K562 (cell line): Measurements from ENCODE around the gene GRM5. TPM values are rescaled to one million over a fixed set of nuclear protein-coding genes. Genes with fewer than 3 reads are reported as not detected.

Experiments used
- CBX5 ChIP-seq: IDR thresholded peaks from 2 replicates; pipeline ENCODE4 v1.6.1; 2014; ENCODE audit warnings: low read depth, borderline replicate concordance
- DPF2 ChIP-seq: fragments of 450-650 bp; IDR thresholded peaks from 2 replicates; pipeline ENCODE4 v1.6.1; 2016
- HDGF ChIP-seq: fragments of 450-650 bp; IDR thresholded peaks from 2 replicates; pipeline ENCODE4 v1.6.1; 2016
- NFE2 ChIP-seq: IDR thresholded peaks from 2 replicates; pipeline ENCODE4 v1.6.1; 2014; ENCODE audit warnings: antibody characterized with exemption, low read depth
- SMAD4 ChIP-seq: fragments of 250-450 bp; sonication (Bioruptor Pico); conservative IDR thresholded peaks from 2 replicates; pipeline ENCODE4 v1.8.0; 2021; ENCODE audit warnings: inconsistent platforms, mild to moderate bottlenecking, moderate library complexity
- SOX6 ChIP-seq: fragments of 450-650 bp; IDR thresholded peaks from 2 replicates; pipeline ENCODE4 v1.6.1; 2014; ENCODE audit warnings: mild to moderate bottlenecking
- ZNF134 ChIP-seq: fragments of 250-450 bp; sonication (Bioruptor Pico); conservative IDR thresholded peaks from 2 replicates; pipeline ENCODE4 v1.4.0; 2020
- ZNF584 ChIP-seq: fragments of 200-800 bp; sonication (Bioruptor generic); IDR thresholded peaks from 2 replicates; pipeline ENCODE4 v1.6.1; 2016; ENCODE audit warnings: low read depth, mild to moderate bottlenecking, missing genetic modification characterization, missing compliant biosample characterization
- polyA plus RNA-seq, 8 experiments: library from polyadenylated mRNA; depleted of rRNA in 4 of 8; stranded (reverse) in 5 of 8; unstranded in 3 of 8; fragments of >200 nt; fragmentation: Nextera tagmentation in 2 of 8; fragmentation: Illumina TruSeq in 1 of 8; extraction: Ambion mirVana in 2 of 8; extraction: Trizol in 1 of 8; gene quantifications; 2 replicates each; pipeline versions ENCODE4 v1.2.1 to v1.2.3, GENCODE V29; 2011 to 2014; ENCODE audit warnings: inconsistent platforms in 1 of 8, missing spikeins in 1 of 8
- total RNA-seq, 7 experiments: library from RNA; depleted of rRNA in 6 of 7; stranded (reverse); fragments of >200 nt in 6 of 7; fragmentation: Illumina TruSeq in 2 of 7; extraction: Trizol in 2 of 7; gene quantifications; 2 replicates each; pipeline versions ENCODE4 v1.2.1 to v1.2.3, GENCODE V29; 2011 to 2021; ENCODE audit warnings: low replicate concordance in 1 of 7
- TF ChIP-seq, protein P1 (sequence below): IDR thresholded peaks from 3 replicates; pipeline ENCODE4 v1.6.1; 2011; ENCODE audit warnings: borderline replicate concordance, mild to moderate bottlenecking, moderate library complexity; ENCODE audit not compliant: insufficient read length; ENCODE audit errors: extremely low read depth
- TF ChIP-seq, protein P2 (sequence below): sonication (generic); formaldehyde crosslinking; IDR thresholded peaks from 2 replicates; pipeline ENCODE4 v1.8.1; 2023; ENCODE audit warnings: missing genetic modification reagents, mild to moderate bottlenecking, borderline replicate concordance
- TF ChIP-seq, protein P3 (sequence below): fragments of 250-450 bp; sonication (Bioruptor Pico); IDR thresholded peaks from 2 replicates; pipeline ENCODE4 v1.9.0; 2021; ENCODE audit warnings: mild to moderate bottlenecking
- TF ChIP-seq, protein P4 (sequence below): fragments of 250-450 bp; sonication (Bioruptor Pico); IDR thresholded peaks from 2 replicates; pipeline ENCODE4 v1.4.0; 2020; ENCODE audit warnings: mild to moderate bottlenecking, moderate library complexity
- TF ChIP-seq, protein P5 (sequence below): fragments of 450-650 bp; formaldehyde crosslinking; IDR thresholded peaks from 2 replicates; pipeline ENCODE4 v1.4.0; 2020; ENCODE audit warnings: mild to moderate bottlenecking, mixed read lengths
- TF ChIP-seq, protein P6 (sequence below): fragments of 450-650 bp; IDR thresholded peaks from 2 replicates; pipeline ENCODE4 v1.6.1; 2016; ENCODE audit warnings: low read depth, mild to moderate bottlenecking, moderate library complexity

The GRM5 gene
- total and polyA plus RNA-seq, 9 of the 15 experiments (the other 6 are each of a cell fraction or from before 2014, with no cell fraction given): not detected

DNA sequence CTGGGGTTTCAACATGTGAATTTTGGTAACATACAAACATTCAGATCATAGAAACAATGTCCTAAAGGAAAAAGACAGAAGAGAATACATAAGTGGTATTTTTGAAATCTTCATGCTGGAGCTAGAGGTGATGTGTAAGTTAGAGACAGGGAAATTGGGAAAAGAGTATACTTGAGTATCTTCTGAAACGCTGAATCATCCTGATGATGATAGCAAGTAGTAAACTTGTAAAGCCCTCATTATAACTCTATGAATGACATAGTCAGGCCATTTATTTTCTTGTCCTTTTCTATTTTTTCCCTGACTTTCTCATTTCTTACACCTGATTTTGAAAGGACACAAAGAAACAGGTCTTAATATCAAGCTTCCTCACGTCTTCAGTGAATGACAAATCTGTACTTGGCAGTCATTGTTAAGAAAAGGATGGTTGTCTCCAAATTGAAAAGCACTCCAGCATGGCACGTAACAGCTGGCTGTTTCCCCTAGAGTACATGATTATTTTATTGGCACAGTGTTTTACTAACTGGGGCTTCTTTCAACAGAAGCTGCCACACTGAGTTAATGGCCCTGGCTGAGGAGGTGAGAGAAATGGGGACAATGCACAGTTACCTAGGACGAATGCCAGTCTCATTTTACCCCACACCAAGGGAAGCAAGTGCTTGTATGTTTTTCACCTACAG lies 587.5 kb downstream of the GRM5 start (continued):
- TF ChIP-seq, protein P1, sequence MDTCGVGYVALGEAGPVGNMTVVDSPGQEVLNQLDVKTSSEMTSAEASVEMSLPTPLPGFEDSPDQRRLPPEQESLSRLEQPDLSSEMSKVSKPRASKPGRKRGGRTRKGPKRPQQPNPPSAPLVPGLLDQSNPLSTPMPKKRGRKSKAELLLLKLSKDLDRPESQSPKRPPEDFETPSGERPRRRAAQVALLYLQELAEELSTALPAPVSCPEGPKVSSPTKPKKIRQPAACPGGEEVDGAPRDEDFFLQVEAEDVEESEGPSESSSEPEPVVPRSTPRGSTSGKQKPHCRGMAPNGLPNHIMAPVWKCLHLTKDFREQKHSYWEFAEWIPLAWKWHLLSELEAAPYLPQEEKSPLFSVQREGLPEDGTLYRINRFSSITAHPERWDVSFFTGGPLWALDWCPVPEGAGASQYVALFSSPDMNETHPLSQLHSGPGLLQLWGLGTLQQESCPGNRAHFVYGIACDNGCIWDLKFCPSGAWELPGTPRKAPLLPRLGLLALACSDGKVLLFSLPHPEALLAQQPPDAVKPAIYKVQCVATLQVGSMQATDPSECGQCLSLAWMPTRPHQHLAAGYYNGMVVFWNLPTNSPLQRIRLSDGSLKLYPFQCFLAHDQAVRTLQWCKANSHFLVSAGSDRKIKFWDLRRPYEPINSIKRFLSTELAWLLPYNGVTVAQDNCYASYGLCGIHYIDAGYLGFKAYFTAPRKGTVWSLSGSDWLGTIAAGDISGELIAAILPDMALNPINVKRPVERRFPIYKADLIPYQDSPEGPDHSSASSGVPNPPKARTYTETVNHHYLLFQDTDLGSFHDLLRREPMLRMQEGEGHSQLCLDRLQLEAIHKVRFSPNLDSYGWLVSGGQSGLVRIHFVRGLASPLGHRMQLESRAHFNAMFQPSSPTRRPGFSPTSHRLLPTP: no peak
- TF ChIP-seq, protein P2, sequence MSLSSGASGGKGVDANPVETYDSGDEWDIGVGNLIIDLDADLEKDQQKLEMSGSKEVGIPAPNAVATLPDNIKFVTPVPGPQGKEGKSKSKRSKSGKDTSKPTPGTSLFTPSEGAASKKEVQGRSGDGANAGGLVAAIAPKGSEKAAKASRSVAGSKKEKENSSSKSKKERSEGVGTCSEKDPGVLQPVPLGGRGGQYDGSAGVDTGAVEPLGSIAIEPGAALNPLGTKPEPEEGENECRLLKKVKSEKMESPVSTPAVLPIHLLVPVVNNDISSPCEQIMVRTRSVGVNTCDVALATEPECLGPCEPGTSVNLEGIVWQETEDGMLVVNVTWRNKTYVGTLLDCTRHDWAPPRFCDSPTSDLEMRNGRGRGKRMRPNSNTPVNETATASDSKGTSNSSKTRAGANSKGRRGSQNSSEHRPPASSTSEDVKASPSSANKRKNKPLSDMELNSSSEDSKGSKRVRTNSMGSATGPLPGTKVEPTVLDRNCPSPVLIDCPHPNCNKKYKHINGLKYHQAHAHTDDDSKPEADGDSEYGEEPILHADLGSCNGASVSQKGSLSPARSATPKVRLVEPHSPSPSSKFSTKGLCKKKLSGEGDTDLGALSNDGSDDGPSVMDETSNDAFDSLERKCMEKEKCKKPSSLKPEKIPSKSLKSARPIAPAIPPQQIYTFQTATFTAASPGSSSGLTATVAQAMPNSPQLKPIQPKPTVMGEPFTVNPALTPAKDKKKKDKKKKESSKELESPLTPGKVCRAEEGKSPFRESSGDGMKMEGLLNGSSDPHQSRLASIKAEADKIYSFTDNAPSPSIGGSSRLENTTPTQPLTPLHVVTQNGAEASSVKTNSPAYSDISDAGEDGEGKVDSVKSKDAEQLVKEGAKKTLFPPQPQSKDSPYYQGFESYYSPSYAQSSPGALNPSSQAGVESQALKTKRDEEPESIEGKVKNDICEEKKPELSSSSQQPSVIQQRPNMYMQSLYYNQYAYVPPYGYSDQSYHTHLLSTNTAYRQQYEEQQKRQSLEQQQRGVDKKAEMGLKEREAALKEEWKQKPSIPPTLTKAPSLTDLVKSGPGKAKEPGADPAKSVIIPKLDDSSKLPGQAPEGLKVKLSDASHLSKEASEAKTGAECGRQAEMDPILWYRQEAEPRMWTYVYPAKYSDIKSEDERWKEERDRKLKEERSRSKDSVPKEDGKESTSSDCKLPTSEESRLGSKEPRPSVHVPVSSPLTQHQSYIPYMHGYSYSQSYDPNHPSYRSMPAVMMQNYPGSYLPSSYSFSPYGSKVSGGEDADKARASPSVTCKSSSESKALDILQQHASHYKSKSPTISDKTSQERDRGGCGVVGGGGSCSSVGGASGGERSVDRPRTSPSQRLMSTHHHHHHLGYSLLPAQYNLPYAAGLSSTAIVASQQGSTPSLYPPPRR (CRISPR knock-in tag): no peak
- TF ChIP-seq SMAD4 (CRISPR knock-in tag) (no peak), DPF2 (no peak), SOX6 (no peak), ZNF134 (no peak), NFE2 (peak; percentile 69), CBX5 (no peak), HDGF (no peak), ZNF584 (CRISPR knock-in tag) (no peak)
- TF ChIP-seq, protein P3, sequence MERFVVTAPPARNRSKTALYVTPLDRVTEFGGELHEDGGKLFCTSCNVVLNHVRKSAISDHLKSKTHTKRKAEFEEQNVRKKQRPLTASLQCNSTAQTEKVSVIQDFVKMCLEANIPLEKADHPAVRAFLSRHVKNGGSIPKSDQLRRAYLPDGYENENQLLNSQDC (CRISPR knock-in tag): no peak
- TF ChIP-seq, protein P4, sequence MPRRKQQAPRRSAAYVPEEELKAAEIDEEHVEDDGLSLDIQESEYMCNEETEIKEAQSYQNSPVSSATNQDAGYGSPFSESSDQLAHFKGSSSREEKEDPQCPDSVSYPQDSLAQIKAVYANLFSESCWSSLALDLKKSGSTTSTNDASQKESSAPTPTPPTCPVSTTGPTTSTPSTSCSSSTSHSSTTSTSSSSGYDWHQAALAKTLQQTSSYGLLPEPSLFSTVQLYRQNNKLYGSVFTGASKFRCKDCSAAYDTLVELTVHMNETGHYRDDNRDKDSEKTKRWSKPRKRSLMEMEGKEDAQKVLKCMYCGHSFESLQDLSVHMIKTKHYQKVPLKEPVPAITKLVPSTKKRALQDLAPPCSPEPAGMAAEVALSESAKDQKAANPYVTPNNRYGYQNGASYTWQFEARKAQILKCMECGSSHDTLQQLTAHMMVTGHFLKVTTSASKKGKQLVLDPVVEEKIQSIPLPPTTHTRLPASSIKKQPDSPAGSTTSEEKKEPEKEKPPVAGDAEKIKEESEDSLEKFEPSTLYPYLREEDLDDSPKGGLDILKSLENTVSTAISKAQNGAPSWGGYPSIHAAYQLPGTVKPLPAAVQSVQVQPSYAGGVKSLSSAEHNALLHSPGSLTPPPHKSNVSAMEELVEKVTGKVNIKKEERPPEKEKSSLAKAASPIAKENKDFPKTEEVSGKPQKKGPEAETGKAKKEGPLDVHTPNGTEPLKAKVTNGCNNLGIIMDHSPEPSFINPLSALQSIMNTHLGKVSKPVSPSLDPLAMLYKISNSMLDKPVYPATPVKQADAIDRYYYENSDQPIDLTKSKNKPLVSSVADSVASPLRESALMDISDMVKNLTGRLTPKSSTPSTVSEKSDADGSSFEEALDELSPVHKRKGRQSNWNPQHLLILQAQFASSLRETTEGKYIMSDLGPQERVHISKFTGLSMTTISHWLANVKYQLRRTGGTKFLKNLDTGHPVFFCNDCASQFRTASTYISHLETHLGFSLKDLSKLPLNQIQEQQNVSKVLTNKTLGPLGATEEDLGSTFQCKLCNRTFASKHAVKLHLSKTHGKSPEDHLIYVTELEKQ: no peak
- TF ChIP-seq, protein P5, sequence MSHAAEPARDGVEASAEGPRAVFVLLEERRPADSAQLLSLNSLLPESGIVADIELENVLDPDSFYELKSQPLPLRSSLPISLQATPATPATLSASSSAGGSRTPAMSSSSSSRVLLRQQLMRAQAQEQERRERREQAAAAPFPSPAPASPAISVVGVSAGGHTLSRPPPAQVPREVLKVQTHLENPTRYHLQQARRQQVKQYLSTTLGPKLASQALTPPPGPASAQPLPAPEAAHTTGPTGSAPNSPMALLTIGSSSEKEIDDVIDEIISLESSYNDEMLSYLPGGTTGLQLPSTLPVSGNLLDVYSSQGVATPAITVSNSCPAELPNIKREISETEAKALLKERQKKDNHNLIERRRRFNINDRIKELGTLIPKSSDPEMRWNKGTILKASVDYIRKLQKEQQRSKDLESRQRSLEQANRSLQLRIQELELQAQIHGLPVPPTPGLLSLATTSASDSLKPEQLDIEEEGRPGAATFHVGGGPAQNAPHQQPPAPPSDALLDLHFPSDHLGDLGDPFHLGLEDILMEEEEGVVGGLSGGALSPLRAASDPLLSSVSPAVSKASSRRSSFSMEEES (CRISPR knock-in tag): no peak
- TF ChIP-seq, protein P6, sequence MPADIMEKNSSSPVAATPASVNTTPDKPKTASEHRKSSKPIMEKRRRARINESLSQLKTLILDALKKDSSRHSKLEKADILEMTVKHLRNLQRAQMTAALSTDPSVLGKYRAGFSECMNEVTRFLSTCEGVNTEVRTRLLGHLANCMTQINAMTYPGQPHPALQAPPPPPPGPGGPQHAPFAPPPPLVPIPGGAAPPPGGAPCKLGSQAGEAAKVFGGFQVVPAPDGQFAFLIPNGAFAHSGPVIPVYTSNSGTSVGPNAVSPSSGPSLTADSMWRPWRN: no peak
